Endothelial cell (in vitro differentiated cells): Measurements from ENCODE around the gene NOG. TPM values are rescaled to one million over a fixed set of nuclear protein-coding genes. Genes with fewer than 3 reads are reported as not detected.

Experiments
- DNase-seq: peaks from one replicate; pipeline ENCODE4 v3.0.0; 2021; ENCODE audit warnings: low spot score
- H3K27ac Mint-ChIP-seq: one replicate; pipeline ENCODE4 v1.8.0; 2021; ENCODE audit warnings: mixed read lengths, inconsistent platforms; ENCODE audit not compliant: unreplicated experiment
- H3K27me3 Mint-ChIP-seq: one replicate; pipeline ENCODE4 v1.8.0; 2021; ENCODE audit warnings: mild to moderate bottlenecking, moderate library complexity, mixed read lengths, inconsistent platforms; ENCODE audit not compliant: unreplicated experiment
- H3K36me3 Mint-ChIP-seq: one replicate; pipeline ENCODE4 v1.8.0; 2021; ENCODE audit warnings: mild to moderate bottlenecking, low read depth, mixed read lengths, inconsistent platforms; ENCODE audit not compliant: unreplicated experiment
- H3K4me1 Mint-ChIP-seq: one replicate; pipeline ENCODE4 v1.8.0; 2021; ENCODE audit warnings: mild to moderate bottlenecking, mixed read lengths, inconsistent platforms; ENCODE audit not compliant: unreplicated experiment
- H3K4me3 Mint-ChIP-seq: one replicate; pipeline ENCODE4 v1.8.0; 2021; ENCODE audit warnings: mild to moderate bottlenecking, mixed read lengths, inconsistent platforms; ENCODE audit not compliant: unreplicated experiment
- H3K9me3 Mint-ChIP-seq: one replicate; pipeline ENCODE4 v1.8.0; 2021; ENCODE audit warnings: mixed read lengths, inconsistent platforms; ENCODE audit not compliant: unreplicated experiment
- CTCF ChIP-seq: fragments of 200-600 bp; sonication (generic); IDR thresholded peaks from one replicate; pipeline ENCODE4 v1.5.0; 2021; ENCODE audit warnings: antibody characterized with exemption; ENCODE audit not compliant: unreplicated experiment
- total RNA-seq: library from RNA; stranded (reverse); fragmentation: NEBNext Ultra II Directional; extraction: Animal tissue kit (Norgen Biotek cat#: 25700); gene quantifications from one replicate; pipeline ENCODE4 v1.2.1, GENCODE V29; 2021; ENCODE audit not compliant: unreplicated experiment

NOG gene
- total RNA-seq, 1 donor from 2014 or later, result not detected

- Mint-ChIP-seq H3K4me3 (no peak overlapping the region), H3K36me3 (no peaks in the 10 kb centered on the region)
These were observed 35.8 kb upstream of the NOG start for GRCh38 chr17:56557682-56558081.

GRCh38 chr17:56558088-56558487 lies 35.4 kb upstream of the NOG start:
- H3K36me3 Mint-ChIP-seq, result no peaks in the 10 kb centered on the region
- no peak for DNase-seq
- H3K4me3 Mint-ChIP-seq, result no peak overlapping the region
- TF ChIP-seq CTCF, result no peak
- no peaks in the 10 kb centered on the region for H3K4me1 Mint-ChIP-seq
- no peak overlapping the region for H3K27ac Mint-ChIP-seq
- H3K9me3 Mint-ChIP-seq, result no peaks in the 10 kb centered on the region
- H3K27me3 Mint-ChIP-seq, result peaks cover 3% of the 10 kb centered on the region

More at GRCh38 chr17:56557682-56558081, 35.8 kb upstream of the NOG start:
- no peaks in the 10 kb centered on the region for H3K4me1 Mint-ChIP-seq
- H3K9me3 Mint-ChIP-seq, result no peaks in the 10 kb centered on the region
- TF ChIP-seq CTCF, result no peak
- no peak overlapping the region for H3K27ac Mint-ChIP-seq
- H3K27me3 Mint-ChIP-seq, result peaks cover 3% of the 10 kb centered on the region
- no peak for DNase-seq

GRCh38 chr17:56570199-56570598 lies 23.3 kb upstream of the NOG start:
- H3K27me3 Mint-ChIP-seq, result no peaks in the 10 kb centered on the region
- no peak for DNase-seq
- H3K4me1 Mint-ChIP-seq, result no peaks in the 10 kb centered on the region
- H3K4me3 Mint-ChIP-seq, result no peak overlapping the region
- no peak for TF ChIP-seq CTCF
- H3K36me3 Mint-ChIP-seq, result no peaks in the 10 kb centered on the region
- no peak overlapping the region for H3K27ac Mint-ChIP-seq
- H3K9me3 Mint-ChIP-seq, result no peaks in the 10 kb centered on the region

GRCh38 chr17:56571456-56571855 lies 22.0 kb upstream of the NOG start:
- Mint-ChIP-seq H3K9me3 (no peaks in the 10 kb centered on the region), H3K27ac (no peak overlapping the region), H3K36me3 (no peaks in the 10 kb centered on the region), H3K4me3 (no peak overlapping the region), H3K4me1 (no peaks in the 10 kb centered on the region), H3K27me3 (no peaks in the 10 kb centered on the region)
- no peak for TF ChIP-seq CTCF
- no peak for DNase-seq

GRCh38 chr17:56577190-56577842 lies 16.2 kb upstream of the NOG start:
- no peak for DNase-seq
- Mint-ChIP-seq H3K36me3 (no peaks in the 10 kb centered on the region), H3K9me3 (no peaks in the 10 kb centered on the region), H3K4me3 (no peak overlapping the region), H3K27me3 (peaks cover 4% of the 10 kb centered on the region), H3K27ac (no peak overlapping the region), H3K4me1 (no peaks in the 10 kb centered on the region)
- no peak for TF ChIP-seq CTCF
